Central memory CD4-positive, alpha-beta T cell (primary cell): ENCODE data around the gene INHBB.

Source experiments
- DNase-seq: peaks from one replicate; pipeline ENCODE4 v3.0.0; 2022

Gene INHBB

GRCh38 chr2:120343433-120344105 is 2.4 kb upstream of the INHBB start:
- peak; percentile 33 for DNase-seq

DNA sequence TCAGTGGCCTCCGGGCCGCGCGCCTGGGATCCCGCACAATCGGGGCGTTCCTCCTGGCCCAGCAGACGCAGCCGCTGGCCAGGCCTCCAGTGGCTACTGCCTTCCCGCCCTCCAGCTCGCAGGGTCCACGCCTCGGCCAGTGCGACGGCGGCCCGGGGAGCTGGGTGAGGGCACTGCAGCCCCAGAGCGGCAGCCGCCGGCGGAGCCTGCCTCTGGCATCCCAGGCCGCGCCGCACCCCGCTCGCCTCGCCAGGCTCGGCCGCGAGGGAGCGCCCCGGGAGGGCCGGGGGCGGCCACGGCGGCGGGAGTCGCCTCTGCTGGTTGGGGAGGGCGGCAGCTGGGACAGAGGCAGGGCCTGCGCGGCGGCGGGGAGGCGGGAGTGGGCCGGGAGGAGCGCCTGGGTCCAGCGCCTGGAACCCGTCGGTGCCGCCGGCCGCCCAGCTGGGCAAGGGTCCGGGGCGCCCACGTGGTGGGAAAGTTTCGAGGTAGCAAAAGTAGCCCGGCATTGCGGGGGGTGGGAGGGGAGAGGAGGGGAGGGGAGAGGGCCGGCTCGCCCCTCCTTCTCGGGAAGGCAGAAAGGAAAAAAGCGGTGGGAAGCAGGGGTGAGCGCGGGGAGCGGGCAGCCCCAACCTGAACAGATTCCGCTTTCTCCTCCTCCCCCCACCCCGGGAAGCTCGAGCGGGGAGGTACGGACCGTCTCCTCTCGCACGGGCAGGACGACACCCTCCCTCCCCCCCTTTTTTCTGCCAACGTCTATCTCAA is 1.5 kb upstream of the INHBB start:
- DNase-seq = no peak

- no peak for DNase-seq
These were observed 857 bp upstream of the INHBB start for GRCh38 chr2:120344976-120345581.

DNA sequence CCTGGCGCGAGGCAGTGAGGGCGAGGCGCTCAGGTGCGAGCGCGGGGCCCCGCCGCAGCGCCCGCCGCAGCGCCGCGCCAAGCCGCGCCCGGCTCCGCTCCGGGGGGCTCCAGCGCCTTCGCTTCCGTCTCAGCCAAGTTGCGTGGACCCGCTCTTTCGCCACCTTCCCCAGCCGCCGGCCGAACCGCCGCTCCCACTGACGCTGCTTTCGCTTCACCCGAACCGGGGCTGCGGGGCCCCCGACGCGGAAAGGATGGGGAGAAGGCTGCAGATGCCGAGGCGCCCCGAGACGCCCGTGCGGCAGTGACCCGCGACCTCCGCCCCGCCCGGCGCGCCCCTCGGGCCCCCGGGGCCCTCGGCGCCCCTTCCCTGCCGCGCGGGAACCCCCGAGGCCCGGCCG is 328 bp upstream of the INHBB start:
- no peak for DNase-seq

DNA sequence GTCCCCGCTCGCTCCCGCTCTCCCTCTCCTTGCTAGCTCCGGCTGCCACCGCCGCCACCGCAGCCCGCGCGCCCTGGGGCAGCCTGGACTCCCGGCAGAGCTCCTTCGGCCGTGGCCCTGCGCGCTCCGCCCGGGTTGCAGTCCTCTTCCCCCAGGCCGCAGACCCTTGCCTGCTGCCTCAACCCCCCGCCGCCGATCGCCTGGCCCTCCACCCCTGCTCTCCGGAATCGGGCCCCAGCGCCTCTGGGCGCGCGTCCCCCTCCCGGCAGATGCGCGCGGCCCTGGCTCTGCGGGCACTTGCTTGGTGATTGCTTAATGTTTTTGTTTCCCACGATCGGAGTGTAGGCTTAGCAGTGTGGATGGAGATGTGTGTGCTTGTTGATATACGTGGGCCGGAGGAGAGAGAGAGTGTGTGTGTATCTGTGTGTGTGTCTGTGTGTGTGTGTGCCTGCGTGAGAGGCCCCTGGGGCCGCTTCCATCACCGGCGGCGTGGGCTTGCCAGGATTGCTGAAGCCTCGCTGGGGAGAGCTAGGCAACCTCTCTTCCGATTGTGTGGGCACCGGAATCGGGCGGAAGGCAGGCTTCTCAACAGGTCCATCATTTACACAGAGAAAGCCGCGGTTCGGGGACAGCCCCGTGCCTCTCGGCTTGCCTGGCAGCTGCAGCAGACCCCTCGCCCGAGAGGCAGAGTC is 877 bp downstream of the INHBB start:
- DNase-seq = no peak

- DNase-seq = no peak
These were observed 1.6 kb downstream of the INHBB start for GRCh38 chr2:120347396-120348060.

GRCh38 chr2:120348134-120348736 is 2.3 kb downstream of the INHBB start:
- DNase-seq = no peak

DNA sequence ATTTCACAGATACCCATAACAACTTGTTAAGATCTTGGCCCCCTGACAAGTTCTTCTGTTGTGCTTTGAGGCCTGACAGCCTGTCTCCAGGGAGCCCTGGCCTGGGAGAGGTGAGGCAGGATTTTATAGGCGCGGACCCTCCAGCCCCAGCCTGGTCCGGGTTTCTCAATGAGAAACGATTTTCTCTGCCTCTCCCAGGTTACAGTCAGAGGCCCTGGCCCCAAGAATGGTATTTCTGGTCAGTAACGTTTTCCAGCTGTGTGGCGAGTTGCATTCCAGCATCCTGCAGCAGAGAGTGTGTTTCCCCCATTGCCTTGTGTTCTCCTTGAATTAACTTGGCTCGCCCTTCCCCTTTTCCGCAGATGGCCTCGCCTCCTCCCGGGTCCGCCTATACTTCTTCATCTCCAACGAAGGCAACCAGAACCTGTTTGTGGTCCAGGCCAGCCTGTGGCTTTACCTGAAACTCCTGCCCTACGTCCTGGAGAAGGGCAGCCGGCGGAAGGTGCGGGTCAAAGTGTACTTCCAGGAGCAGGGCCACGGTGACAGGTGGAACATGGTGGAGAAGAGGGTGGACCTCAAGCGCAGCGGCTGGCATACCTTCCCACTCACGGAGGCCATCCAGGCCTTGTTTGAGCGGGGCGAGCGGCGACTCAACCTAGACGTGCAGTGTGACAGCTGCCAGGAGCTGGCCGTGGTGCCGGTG is 3.0 kb downstream of the INHBB start:
- DNase-seq = no peak

DNA sequence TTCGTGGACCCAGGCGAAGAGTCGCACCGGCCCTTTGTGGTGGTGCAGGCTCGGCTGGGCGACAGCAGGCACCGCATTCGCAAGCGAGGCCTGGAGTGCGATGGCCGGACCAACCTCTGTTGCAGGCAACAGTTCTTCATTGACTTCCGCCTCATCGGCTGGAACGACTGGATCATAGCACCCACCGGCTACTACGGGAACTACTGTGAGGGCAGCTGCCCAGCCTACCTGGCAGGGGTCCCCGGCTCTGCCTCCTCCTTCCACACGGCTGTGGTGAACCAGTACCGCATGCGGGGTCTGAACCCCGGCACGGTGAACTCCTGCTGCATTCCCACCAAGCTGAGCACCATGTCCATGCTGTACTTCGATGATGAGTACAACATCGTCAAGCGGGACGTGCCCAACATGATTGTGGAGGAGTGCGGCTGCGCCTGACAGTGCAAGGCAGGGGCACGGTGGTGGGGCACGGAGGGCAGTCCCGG is 3.5 kb downstream of the INHBB start:
- no peak for DNase-seq

DNA sequence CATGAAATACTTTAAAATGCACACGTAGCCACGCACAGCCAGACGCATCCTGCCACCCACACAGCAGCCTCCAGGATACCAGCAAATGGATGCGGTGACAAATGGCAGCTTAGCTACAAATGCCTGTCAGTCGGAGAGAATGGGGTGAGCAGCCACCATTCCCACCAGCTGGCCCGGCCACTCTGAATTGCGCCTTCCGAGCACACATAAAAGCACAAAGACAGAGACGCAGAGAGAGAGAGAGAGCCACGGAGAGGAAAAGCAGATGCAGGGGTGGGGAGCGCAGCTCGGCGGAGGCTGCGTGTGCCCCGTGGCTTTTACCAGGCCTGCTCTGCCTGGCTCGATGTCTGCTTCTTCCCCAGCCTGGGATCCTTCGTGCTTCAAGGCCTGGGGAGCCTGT is 4.1 kb downstream of the INHBB start:
- no peak for DNase-seq

DNA sequence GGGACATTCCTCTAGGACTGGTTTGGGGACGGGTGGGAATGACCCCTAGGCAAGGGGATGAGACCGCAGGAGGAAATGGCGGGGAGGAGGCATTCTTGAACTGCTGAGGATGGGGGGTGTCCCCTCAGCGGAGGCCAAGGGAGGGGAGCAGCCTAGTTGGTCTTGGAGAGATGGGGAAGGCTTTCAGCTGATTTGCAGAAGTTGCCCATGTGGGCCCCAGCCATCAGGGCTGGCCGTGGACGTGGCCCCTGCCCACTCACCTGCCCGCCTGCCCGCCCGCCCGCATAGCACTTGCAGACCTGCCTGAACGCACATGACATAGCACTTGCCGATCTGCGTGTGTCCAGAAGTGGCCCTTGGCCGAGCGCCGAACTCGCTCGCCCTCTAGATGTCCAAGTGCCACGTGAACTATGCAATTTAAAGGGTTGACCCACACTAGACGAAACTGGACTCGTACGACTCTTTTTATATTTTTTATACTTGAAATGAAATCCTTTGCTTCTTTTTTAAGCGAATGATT is 4.9 kb downstream of the INHBB start:
- no peak for DNase-seq

DNA sequence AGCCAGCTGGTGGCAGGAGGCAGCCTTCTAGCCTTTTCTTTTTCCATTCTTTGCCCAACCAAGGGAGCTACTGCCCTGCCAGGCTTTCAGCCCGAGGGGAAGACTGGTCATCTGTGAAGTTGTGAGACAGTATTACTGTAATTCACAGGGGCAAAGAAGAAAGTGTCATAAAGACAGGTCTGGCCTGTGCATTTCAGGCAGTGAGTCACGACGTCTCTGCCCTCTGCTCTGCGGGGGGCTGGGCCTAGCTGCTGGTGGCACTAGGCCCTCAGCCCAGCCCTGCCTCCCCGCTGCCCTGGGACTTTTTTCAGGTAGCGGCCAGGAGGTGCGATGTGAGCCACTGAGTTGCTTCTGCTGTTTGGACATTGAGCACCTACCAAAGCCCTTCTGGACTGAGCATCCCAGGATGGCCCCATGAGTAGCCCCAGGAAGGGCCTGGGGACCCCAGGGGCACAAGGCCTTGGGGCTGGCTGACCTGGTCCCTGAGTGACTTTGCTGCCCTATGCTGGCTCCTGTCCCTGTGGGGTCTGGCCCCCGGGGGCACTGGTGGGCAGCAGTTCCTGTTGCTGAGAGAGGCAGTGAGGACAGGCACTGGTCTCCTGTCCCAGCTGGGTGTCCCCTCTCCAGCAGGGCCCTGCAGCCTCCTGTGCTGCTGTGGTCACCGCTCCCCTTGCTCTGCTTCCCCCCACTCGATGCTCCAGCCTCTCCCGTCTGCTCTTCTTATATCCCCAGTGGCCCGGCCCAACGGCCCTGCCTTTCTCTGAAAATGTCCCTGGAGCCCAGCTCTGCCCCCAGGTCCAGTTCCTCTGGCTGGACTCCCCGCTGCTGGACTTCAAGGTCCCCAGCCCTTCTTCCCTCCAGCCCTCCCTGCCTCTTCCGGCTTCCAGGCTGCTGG is 7.0 kb downstream of the INHBB start:
- DNase-seq = no peak

DNA sequence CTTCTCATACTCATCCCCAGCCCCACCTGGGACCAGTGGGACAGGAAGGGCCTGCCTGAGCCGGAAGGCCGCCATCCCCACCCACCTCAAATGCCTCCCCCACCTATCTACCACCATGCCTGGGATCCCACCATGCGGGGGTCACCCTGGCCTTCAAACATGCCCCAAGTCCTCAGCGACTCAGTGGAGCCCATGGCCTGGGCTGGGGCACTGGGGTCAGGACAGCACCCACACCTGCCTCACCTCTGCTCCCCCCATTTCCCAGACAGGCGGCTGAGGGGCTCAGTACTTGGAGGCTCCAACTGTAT is 7.6 kb downstream of the INHBB start:
- no peak for DNase-seq

DNA sequence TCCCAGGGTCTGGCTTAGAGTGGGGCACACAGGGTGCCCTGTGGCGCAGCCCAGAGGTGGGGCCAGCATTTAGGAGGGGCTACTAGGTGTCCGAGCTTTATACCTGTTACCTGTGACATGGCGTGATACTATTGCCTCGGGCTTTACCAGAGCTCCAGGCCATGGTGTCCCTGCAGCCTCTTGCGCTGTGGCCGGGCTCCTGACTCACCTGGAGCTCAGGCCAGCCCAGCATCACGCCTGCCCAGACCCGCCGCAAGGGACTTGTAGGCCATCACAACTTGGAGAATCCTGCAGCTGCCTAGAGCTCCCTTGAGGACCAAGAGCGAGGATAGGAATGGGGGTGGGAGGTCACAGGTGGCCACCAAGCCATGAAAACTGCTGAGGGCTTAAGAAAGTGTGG is 8.0 kb downstream of the INHBB start:
- DNase-seq = no peak

DNA sequence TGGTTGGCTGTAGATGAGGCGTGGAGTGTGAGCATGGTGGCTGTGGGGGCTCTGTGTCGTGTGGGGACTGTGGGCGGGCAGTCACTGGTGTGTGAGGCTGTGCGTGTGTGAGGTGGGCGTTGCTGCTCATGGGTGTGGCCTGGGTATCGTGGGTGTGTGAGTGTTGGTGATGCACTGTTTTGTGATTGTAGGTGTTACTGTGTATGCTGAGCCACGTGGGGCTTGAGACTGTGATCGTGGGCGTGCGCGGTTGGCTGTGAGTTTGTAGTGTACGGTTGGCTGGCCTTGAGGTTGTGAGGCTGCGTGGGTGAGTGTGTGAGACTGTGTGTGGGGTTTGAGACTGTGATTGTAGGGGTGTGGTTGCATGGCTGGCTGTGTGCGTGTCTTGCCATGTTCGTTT is 8.5 kb downstream of the INHBB start:
- no peak for DNase-seq

GRCh38 chr2:120354935-120355779 is 9.2 kb downstream of the INHBB start:
- DNase-seq = no peak

GRCh38 chr2:120355780-120356266 is 9.9 kb downstream of the INHBB start:
- no peak for DNase-seq

- no peak for DNase-seq
These were observed 11.8 kb downstream of the INHBB start for GRCh38 chr2:120357768-120358167.

- DNase-seq = no peak
These were observed 13.0 kb downstream of the INHBB start for GRCh38 chr2:120358734-120359465.
